HCT116 (cell line): ENCODE data around the gene GAB2. TPM values are rescaled to one million over a fixed set of nuclear protein-coding genes. Genes with fewer than 3 reads are reported as not detected.

Experiments
- ATAC-seq: fragments of 200-7000 bp; cut with Tn5 transposase; 2 replicates; pipeline ENCODE4 v1.9.1; 2020; ENCODE audit warnings: mild to moderate bottlenecking, moderate library complexity
- BruUV-seq: library from RNA; stranded (reverse); fragments of 400-500 nt; replicated peaks from 2 replicates; lab custom pipeline; 2021; lab: Mats Ljungman, UMichigan
- CTCF ChIA-PET: fragments of 300-600 bp; sonication (Branson Sonifier 250); formaldehyde crosslinking; loops from one replicate; lab custom pipeline; 2021; ENCODE audit warnings: antibody characterized with exemption; lab: Charles Lee
- POLR2A ChIA-PET: fragments of 300-600, 350-600 bp; sonication (Branson Sonifier 250); formaldehyde crosslinking; loops from one replicate; lab custom pipeline; 2021; ENCODE audit warnings: antibody characterized with exemption; lab: Charles Lee
- RAD21 ChIA-PET, 2 experiments: fragments of 300-600 bp; sonication (Branson Sonifier 250); formaldehyde crosslinking; loops; one replicate each; lab custom pipeline; 2023; ENCODE audit warnings: low total read pairs in 2 of 2; ENCODE audit not compliant: uncharacterized antibody in 2 of 2, unreplicated experiment in 2 of 2, low non-redundant PET in 1 of 2; lab: Charles Lee
- DNase-seq: peaks from one replicate; pipeline ENCODE4 v3.0.0-alpha.2; 2010; ENCODE audit warnings: low read depth, low spot score
- H2AFZ ChIP-seq: fragments of 200-600 bp; shearing (Covaris generic), sonication (generic); 2 replicates; pipeline ENCODE4 v1.6.1; 2017; ENCODE audit warnings: low read depth, mixed run types, mixed read lengths, antibody characterized with exemption, low read length; ENCODE audit not compliant: poor library complexity, severe bottlenecking
- H3K27ac ChIP-seq: 2 replicates; pipeline ENCODE4 v1.5.1; 2012; ENCODE audit warnings: low read depth, low read length
- H3K27me3 ChIP-seq: fragments of 200-600 bp; sonication (generic); 2 replicates; pipeline ENCODE4 v1.6.1; 2016; ENCODE audit warnings: mixed run types, low read length, mixed read lengths; ENCODE audit not compliant: insufficient read depth
- H3K36me3 ChIP-seq, 2 experiments: fragments of 200-500 bp in 1 of 2; fragments of 200-600 bp in 1 of 2; sonication (Bioruptor generic) in 1 of 2; sonication (generic) in 1 of 2; 2 replicates each; pipeline versions ENCODE4 v1.5.1 to v1.6.1; 2014 to 2016; ENCODE audit warnings: low read length in 2 of 2, inconsistent platforms in 1 of 2, mixed read lengths in 1 of 2, mixed run types in 1 of 2; ENCODE audit not compliant: insufficient read depth in 2 of 2, control insufficient read depth in 1 of 2
- H3K4me1 ChIP-seq, 2 experiments: fragments of 200-600 bp in 1 of 2; sonication (generic) in 1 of 2; 2 replicates each; pipeline versions ENCODE4 v1.5.1 to v1.6.1; 2012 to 2017; ENCODE audit warnings: low read length in 2 of 2, inconsistent platforms in 1 of 2, mild to moderate bottlenecking in 1 of 2, mixed read lengths in 1 of 2, mixed run types in 1 of 2, moderate library complexity in 1 of 2; ENCODE audit not compliant: insufficient read depth in 2 of 2, control insufficient read depth in 1 of 2
- H3K4me2 ChIP-seq: fragments of 200-600 bp; sonication (generic); 2 replicates; pipeline ENCODE4 v1.6.1; 2017; ENCODE audit warnings: mixed run types, low read length, mixed read lengths
- H3K4me3 ChIP-seq, 2 experiments: fragments of 200-600 bp in 1 of 2; sonication (generic) in 1 of 2; replicated peaks in 1 of 2; 2 replicates each; pipeline ENCODE4 v1.5.1; 2011 to 2016; ENCODE audit warnings: low read length in 2 of 2, control low read depth in 1 of 2, low read depth in 1 of 2, mild to moderate bottlenecking in 1 of 2, mixed read lengths in 1 of 2, mixed run types in 1 of 2
- H3K79me2 ChIP-seq: fragments of 200-600 bp; sonication (generic); 2 replicates; pipeline ENCODE4 v1.6.1; 2017; ENCODE audit warnings: mild to moderate bottlenecking, mixed run types, low read length, moderate library complexity, mixed read lengths; ENCODE audit not compliant: insufficient read depth
- H3K9ac ChIP-seq: fragments of 200-600 bp; sonication (generic); 2 replicates; pipeline ENCODE4 v1.6.1; 2016; ENCODE audit warnings: low read length, mixed read lengths
- H3K9me2 ChIP-seq: fragments of 200-600 bp; sonication (generic), shearing (Covaris generic); 2 replicates; pipeline ENCODE4 v1.6.1; 2017; ENCODE audit warnings: mixed run types, mild to moderate bottlenecking, moderate library complexity; ENCODE audit not compliant: insufficient read depth
- H3K9me3 ChIP-seq, 2 experiments: fragments of 200-500 bp in 1 of 2; fragments of 200-600 bp in 1 of 2; sonication (Bioruptor generic) in 1 of 2; sonication (generic) in 1 of 2; 2 replicates each; pipeline ENCODE4 v1.6.1; 2014 to 2017; ENCODE audit warnings: low read length in 2 of 2, mixed read lengths in 2 of 2, inconsistent platforms in 1 of 2, low read depth in 1 of 2, mild to moderate bottlenecking in 1 of 2, mixed run types in 1 of 2, moderate library complexity in 1 of 2; ENCODE audit not compliant: control insufficient read depth in 1 of 2, insufficient read depth in 1 of 2
- H4K20me1 ChIP-seq: fragments of 200-600 bp; sonication (generic), shearing (Covaris generic); 2 replicates; pipeline ENCODE4 v1.6.1; 2017; ENCODE audit warnings: mixed run types, mild to moderate bottlenecking, moderate library complexity; ENCODE audit not compliant: insufficient read depth
- CBX3 ChIP-seq: IDR thresholded peaks from 2 replicates; pipeline ENCODE4 v1.6.1; 2012; ENCODE audit warnings: low read depth
- EGR1 ChIP-seq: IDR thresholded peaks from 2 replicates; pipeline ENCODE4 v1.6.1; 2012; ENCODE audit warnings: low read depth
- JUND ChIP-seq: IDR thresholded peaks from 2 replicates; pipeline ENCODE4 v1.6.1; 2012
- MAX ChIP-seq: IDR thresholded peaks from 2 replicates; pipeline ENCODE4 v1.6.1; 2012
- POLR2A ChIP-seq: IDR thresholded peaks from 2 replicates; pipeline ENCODE4 v1.7.0; 2011; ENCODE audit warnings: borderline replicate concordance; ENCODE audit not compliant: insufficient read depth, insufficient read length; ENCODE audit errors: extremely low read depth
- RAD21 ChIP-seq: IDR thresholded peaks from 2 replicates; pipeline ENCODE4 v1.6.1; 2012; ENCODE audit warnings: low read depth, mild to moderate bottlenecking
- SIN3A ChIP-seq: IDR thresholded peaks from 2 replicates; pipeline ENCODE4 v1.6.1; 2012; ENCODE audit warnings: low read depth
- SP1 ChIP-seq: IDR thresholded peaks from 2 replicates; pipeline ENCODE4 v1.6.1; 2012; ENCODE audit warnings: low read depth
- SRF ChIP-seq: IDR thresholded peaks from 2 replicates; pipeline ENCODE4 v1.6.1; 2012; ENCODE audit warnings: low read depth
- YY1 ChIP-seq: IDR thresholded peaks from 2 replicates; pipeline ENCODE4 v1.6.1; 2011; ENCODE audit warnings: low read length, low read depth, moderate library complexity, mild to moderate bottlenecking; ENCODE audit not compliant: insufficient replicate concordance; ENCODE audit errors: extremely low read depth
- ZBTB33 ChIP-seq: IDR thresholded peaks from 2 replicates; pipeline ENCODE4 v1.6.1; 2011; ENCODE audit warnings: mild to moderate bottlenecking, low read length, moderate library complexity; ENCODE audit not compliant: insufficient replicate concordance; ENCODE audit errors: extremely low read depth
- ZNF274 ChIP-seq: fragments of 200-500 bp; sonication (Bioruptor generic); IDR thresholded peaks from 2 replicates; pipeline ENCODE4 v1.6.1; 2014; ENCODE audit warnings: mild to moderate bottlenecking, low read depth, low read length, inconsistent platforms
- intact Hi-C: fragments of 100-400 bp; cut with micrococcal nuclease; formaldehyde crosslinking; loops from 2 replicates; pipeline ENCODE4 v1.10.0; 2022
- total RNA-seq: library from RNA; stranded (reverse); gene quantifications from one replicate; pipeline ENCODE4 v1.2.1, GENCODE V29; 2021; ENCODE audit not compliant: unreplicated experiment

The GAB2 gene
- total RNA-seq, 1 experiment from 2014 or later, result 1.9 TPM

- no peaks in the 10 kb centered on the region for H3K9me3 ChIP-seq
- no peaks in the 10 kb centered on the region for H4K20me1 ChIP-seq
- H3K4me3 ChIP-seq, result peak overlapping the region; percentile 66 to 80
- peak overlapping the region; percentile 88 for H3K4me2 ChIP-seq
- no peaks in the 10 kb centered on the region for H3K27me3 ChIP-seq
- peaks cover 8 to 41% of the 10 kb centered on the region in 2 experiments for H3K4me1 ChIP-seq
- POLR2A ChIA-PET, result interaction anchor here (0.9 to 1.2 kb wide), 2 partner anchors 16 to 22 kb away, joined by 6 to 8 read pairs; no protein-coding TSS in a partner anchor
- TSS peak; percentile 48 for BruUV-seq
- DNase-seq (no peak), ATAC-seq (peak; percentile 12)
- TF ChIP-seq EGR1 (no peak), JUND (no peak), CBX3 (no peak), POLR2A (no peak), MAX (no peak), SIN3A (no peak), RAD21 (no peak)
- intact Hi-C loops, result no loop called here
- CTCF ChIA-PET, result interaction anchor here (1.0 kb wide), 1 partner anchor 41 kb away, joined by 5 read pairs; no protein-coding TSS in a partner anchor
- H3K79me2 ChIP-seq, result no peaks in the 10 kb centered on the region
- RAD21 ChIA-PET, result no interaction called here
- H3K27ac ChIP-seq, result no peak overlapping the region
- H3K36me3 ChIP-seq, result no peaks in the 10 kb centered on the region
- no peak overlapping the region for H2AFZ ChIP-seq
- H3K9me2 ChIP-seq, result no peaks in the 10 kb centered on the region
- H3K9ac ChIP-seq, result peak overlapping the region; percentile 59
Measured at GRCh38 chr11:78187366-78188285, 230.0 kb downstream of the GAB2 start.

GRCh38 chr11:78181185-78181584 is 236.4 kb downstream of the GAB2 start:
- Histone ChIP-seq H2AFZ (no peak overlapping the region), H3K4me1 (peaks cover 5 to 21% of the 10 kb centered on the region in 2 experiments), H3K79me2 (no peaks in the 10 kb centered on the region), H3K27ac (no peak overlapping the region), H3K4me2 (no peak overlapping the region), H4K20me1 (no peaks in the 10 kb centered on the region), H3K9me2 (no peaks in the 10 kb centered on the region), H3K9me3 (no peaks in the 10 kb centered on the region), H3K4me3 (no peak overlapping the region), H3K36me3 (no peaks in the 10 kb centered on the region), H3K9ac (no peak overlapping the region), H3K27me3 (no peaks in the 10 kb centered on the region)
- intact Hi-C loops, result no loop called here
- TF ChIP-seq MAX (no peak), CBX3 (no peak), SRF (no peak), YY1 (no peak), ZBTB33 (no peak), ZNF274 (no peak), SP1 (no peak), POLR2A (no peak)
- no peak for DNase-seq
- CTCF ChIA-PET, result no interaction called here
- no TSS peak for BruUV-seq
- POLR2A ChIA-PET, result no interaction called here
- ATAC-seq, result no peak
- RAD21 ChIA-PET, result no interaction called here
